GM23248 (cell line): ENCODE results near the gene MEGF11.

Source experiments
- EZH2 ChIP-seq: fragments of 200-600 bp; sonication (generic); IDR thresholded peaks from 2 replicates; pipeline ENCODE4 v1.6.1; 2018; ENCODE audit warnings: antibody characterized with exemption, mild to moderate bottlenecking; ENCODE audit not compliant: insufficient read depth, poor library complexity, severe bottlenecking
- EZH2phosphoT487 ChIP-seq: fragments of 200-600 bp; sonication (generic); IDR thresholded peaks from 2 replicates; pipeline ENCODE4 v1.6.1; 2018; ENCODE audit warnings: antibody characterized with exemption, moderate library complexity, mild to moderate bottlenecking, low read depth; ENCODE audit not compliant: insufficient read depth

DNA sequence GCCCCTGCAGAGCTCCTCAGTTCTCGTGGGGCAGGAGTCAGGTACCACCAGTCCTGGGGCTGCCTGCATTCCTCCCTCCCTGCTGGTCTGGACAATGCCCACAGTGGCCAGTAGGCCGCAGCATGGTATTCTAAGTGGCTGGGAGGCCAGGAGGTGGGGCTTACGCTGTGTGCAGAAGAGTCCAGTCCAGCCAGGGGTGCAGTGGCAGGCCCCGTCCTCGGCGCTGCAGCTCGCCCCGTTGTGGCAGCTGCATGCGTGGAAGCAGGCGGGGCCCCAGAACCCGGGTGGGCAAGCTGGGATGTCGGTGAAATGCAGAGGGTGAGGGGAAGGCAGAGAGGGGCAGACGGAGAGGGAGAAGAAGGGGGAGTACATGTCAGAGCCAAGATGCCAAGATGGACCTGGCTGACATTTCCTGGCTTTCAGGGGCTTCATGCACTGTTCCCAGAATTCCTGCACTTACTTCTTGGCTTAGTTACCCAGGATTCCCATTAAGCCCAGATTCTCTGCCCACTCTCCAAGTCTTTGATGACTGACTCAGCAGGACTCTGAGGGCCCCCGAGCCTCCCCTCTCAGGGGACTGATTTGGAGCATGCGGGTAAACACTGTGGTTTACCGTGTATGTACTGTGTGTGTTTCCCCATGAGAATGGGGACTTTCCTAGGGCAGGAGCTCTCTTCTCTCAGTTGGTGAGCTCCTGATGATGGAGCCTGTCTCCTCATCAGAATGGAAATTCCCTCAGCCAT lies 336.7 kb downstream of the MEGF11 start:
- TF ChIP-seq EZH2phosphoT487 (no peak), EZH2 (no peak)
